D721Med (cell line): ENCODE results near the gene IER3IP1.

Experiments used
- DNase-seq: peaks from one replicate; pipeline ENCODE4 v3.0.0; 2011; ENCODE audit warnings: low spot score; ENCODE audit not compliant: insufficient read length
- FAIRE-seq: peaks from 2 replicates; lab custom pipeline; 2011; peaks lifted over from hg19 to GRCh38; lab: Jason Lieb, UNC
- TF ChIP-seq, protein P1 (sequence below): IDR thresholded peaks from 2 replicates; pipeline ENCODE4 v1.5.1; 2012; ENCODE audit warnings: mild to moderate bottlenecking, control low read depth; ENCODE audit not compliant: insufficient read depth; ENCODE audit errors: missing control alignments

Gene IER3IP1

GRCh38 chr18:47151439-47151838 is 24.7 kb downstream of the IER3IP1 start:
- FAIRE-seq (peak; percentile 44), DNase-seq (no peak)
- TF ChIP-seq, protein P1, sequence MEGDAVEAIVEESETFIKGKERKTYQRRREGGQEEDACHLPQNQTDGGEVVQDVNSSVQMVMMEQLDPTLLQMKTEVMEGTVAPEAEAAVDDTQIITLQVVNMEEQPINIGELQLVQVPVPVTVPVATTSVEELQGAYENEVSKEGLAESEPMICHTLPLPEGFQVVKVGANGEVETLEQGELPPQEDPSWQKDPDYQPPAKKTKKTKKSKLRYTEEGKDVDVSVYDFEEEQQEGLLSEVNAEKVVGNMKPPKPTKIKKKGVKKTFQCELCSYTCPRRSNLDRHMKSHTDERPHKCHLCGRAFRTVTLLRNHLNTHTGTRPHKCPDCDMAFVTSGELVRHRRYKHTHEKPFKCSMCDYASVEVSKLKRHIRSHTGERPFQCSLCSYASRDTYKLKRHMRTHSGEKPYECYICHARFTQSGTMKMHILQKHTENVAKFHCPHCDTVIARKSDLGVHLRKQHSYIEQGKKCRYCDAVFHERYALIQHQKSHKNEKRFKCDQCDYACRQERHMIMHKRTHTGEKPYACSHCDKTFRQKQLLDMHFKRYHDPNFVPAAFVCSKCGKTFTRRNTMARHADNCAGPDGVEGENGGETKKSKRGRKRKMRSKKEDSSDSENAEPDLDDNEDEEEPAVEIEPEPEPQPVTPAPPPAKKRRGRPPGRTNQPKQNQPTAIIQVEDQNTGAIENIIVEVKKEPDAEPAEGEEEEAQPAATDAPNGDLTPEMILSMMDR: no peak

GRCh38 chr18:47150824-47151366 is 25.3 kb downstream of the IER3IP1 start:
- peak; percentile 56 for FAIRE-seq
- TF ChIP-seq, protein P1: no peak

GRCh38 chr18:47150029-47150823 is 25.9 kb downstream of the IER3IP1 start, which contains the start of gene HDHD2:
HDHD2 (minus strand) TSS chr18:47150500; CDS start chr18:47136439, 14,061 bp downstream.
- DNase-seq (peak; percentile 81), FAIRE-seq (no peak)
- TF ChIP-seq, protein P1: no peak

More at GRCh38 chr18:47150824-47151366, 25.3 kb downstream of the IER3IP1 start:
- DNase-seq: no peak

DNA sequence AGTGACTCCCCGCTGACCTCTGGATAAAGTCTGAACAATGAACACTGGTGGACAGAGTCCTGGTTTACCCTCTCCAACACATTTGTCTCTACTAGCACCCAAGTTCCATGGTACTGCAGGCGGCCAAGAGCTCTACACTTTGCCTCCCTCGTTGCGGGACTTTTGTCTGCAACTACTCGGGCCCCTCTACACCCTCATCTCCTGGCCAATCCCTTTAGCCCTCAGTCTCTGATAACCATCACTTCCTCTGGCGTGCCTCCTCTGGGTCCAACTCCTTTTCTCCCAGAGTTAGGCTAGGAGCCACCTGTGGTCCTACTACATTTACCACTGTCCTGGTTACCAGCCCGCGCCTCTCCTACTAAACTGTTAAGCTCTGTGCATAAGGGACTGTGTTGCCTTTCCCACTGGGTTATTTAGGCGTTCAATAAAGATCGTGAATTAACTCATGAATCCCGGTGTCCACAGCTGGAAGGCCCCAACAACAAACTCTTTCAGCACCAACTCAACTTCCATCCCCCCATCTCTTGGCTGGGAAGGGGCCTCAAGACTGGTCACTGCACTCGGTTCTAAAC is 26.6 kb downstream of the IER3IP1 start:
- TF ChIP-seq, protein P1: no peak
- no peak for DNase-seq
- FAIRE-seq: no peak

DNA sequence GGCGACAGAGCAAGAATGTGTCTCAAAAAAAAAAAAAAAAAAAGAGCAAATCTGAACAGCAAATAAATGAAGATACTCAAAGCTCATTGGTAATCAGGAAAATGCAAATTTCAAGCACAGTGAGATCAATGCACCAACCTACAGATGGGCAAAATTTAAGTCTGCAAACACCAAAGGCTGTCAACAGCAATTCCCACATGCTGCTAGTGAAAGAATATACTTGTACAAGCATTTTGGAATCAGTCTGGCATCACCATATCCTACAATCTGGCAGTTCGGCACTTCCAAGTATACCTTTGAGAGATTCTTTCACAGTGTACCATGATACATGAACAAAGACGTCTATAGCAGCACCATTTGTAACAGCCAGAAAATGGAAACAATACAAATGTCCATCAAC is 30.0 kb downstream of the IER3IP1 start:
- DNase-seq (no peak), FAIRE-seq (no peak)
- TF ChIP-seq, protein P1: no peak

DNA sequence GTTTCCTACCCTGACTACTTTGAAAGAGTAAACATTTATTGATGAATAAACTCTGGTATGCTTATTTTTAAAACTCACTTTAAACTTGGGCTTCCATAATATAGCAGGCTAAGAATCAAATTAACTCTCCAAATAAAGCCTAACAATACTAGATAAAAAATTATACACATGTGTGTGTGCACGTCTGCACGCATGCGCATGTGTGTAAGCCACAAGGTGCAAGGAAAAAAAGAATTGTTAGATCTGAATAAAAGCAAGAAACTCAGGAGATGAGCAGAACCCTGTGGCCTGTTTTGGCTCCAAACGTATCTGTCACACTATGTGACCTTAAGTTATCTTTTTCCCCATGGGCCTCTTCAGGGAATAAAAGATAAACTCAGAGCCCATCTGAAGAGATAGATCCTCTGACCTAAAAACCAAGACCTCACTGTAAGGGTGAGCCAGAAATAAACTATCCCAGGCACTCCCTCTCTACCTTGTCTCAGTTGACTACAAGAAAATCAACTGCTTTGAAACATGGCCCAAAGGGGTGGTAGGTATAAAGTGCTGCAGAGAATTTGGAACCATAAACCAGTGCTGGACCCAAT is 32.2 kb downstream of the IER3IP1 start:
- TF ChIP-seq, protein P1: no peak

More for the DNA sequence above, 32.2 kb downstream of the IER3IP1 start:
- DNase-seq: no peak
- FAIRE-seq: peak; percentile 82
